ENCODE measurements around the gene PAPPA. TPM values are rescaled to one million over a fixed set of nuclear protein-coding genes. Genes with fewer than 3 reads are reported as not detected.

The PAPPA gene
- total RNA-seq, 1 experiment from 2014 or later = 0.21 TPM

- Histone ChIP-seq H3K27me3 (ENCODE audit: control insufficient read depth, insufficient read depth, low read length) (no peaks in the 10 kb centered on the region), H3K36me3 (replicated peaks; ENCODE audit: control insufficient read depth, insufficient read depth, low read length) (no peaks in the 10 kb centered on the region), H3K4me3 (ENCODE audit: insufficient read depth, low read depth, low read length) (no peak overlapping the region)
- no peak for DNase-seq
Observed at GRCh38 chr9:116419181-116419580, 265.6 kb downstream of the PAPPA start.

- DNase-seq = no peak
- H3K27me3 ChIP-seq (ENCODE audit: control insufficient read depth, insufficient read depth, low read length) = no peaks in the 10 kb centered on the region
- H3K36me3 ChIP-seq (replicated peaks; ENCODE audit: control insufficient read depth, insufficient read depth, low read length) = no peaks in the 10 kb centered on the region
- H3K4me3 ChIP-seq (ENCODE audit: insufficient read depth, low read depth, low read length) = no peak overlapping the region
Observed at GRCh38 chr9:116420993-116421538, 267.5 kb downstream of the PAPPA start.

- Histone ChIP-seq H3K27me3 (ENCODE audit: control insufficient read depth, insufficient read depth, low read length) (no peaks in the 10 kb centered on the region), H3K4me3 (ENCODE audit: insufficient read depth, low read depth, low read length) (no peak overlapping the region), H3K36me3 (replicated peaks; ENCODE audit: control insufficient read depth, insufficient read depth, low read length) (no peaks in the 10 kb centered on the region)
- no peak for DNase-seq
Observed at GRCh38 chr9:116422119-116422979, 268.8 kb downstream of the PAPPA start.

- no peak overlapping the region for H3K4me3 ChIP-seq (ENCODE audit: insufficient read depth, low read depth, low read length)
- H3K36me3 ChIP-seq (replicated peaks; ENCODE audit: control insufficient read depth, insufficient read depth, low read length) = no peaks in the 10 kb centered on the region
- H3K27me3 ChIP-seq (ENCODE audit: control insufficient read depth, insufficient read depth, low read length) = no peaks in the 10 kb centered on the region
- DNase-seq = no peak
Observed at GRCh38 chr9:116423149-116423548, 269.6 kb downstream of the PAPPA start.

- Histone ChIP-seq H3K27me3 (ENCODE audit: control insufficient read depth, insufficient read depth, low read length) (no peaks in the 10 kb centered on the region), H3K36me3 (replicated peaks; ENCODE audit: control insufficient read depth, insufficient read depth, low read length) (no peaks in the 10 kb centered on the region), H3K4me3 (ENCODE audit: insufficient read depth, low read depth, low read length) (no peak overlapping the region)
- no peak for DNase-seq
Observed at GRCh38 chr9:116425244-116425643, 271.7 kb downstream of the PAPPA start.

- Histone ChIP-seq H3K4me3 (ENCODE audit: insufficient read depth, low read depth, low read length) (no peak overlapping the region), H3K36me3 (replicated peaks; ENCODE audit: control insufficient read depth, insufficient read depth, low read length) (no peaks in the 10 kb centered on the region), H3K27me3 (ENCODE audit: control insufficient read depth, insufficient read depth, low read length) (no peaks in the 10 kb centered on the region)
- no peak for DNase-seq
Observed at GRCh38 chr9:116430849-116431248, 277.3 kb downstream of the PAPPA start.

- no peak overlapping the region for H3K4me3 ChIP-seq (ENCODE audit: insufficient read depth, low read depth, low read length)
- DNase-seq = no peak
- no peaks in the 10 kb centered on the region for H3K36me3 ChIP-seq (replicated peaks; ENCODE audit: control insufficient read depth, insufficient read depth, low read length)
- no peaks in the 10 kb centered on the region for H3K27me3 ChIP-seq (ENCODE audit: control insufficient read depth, insufficient read depth, low read length)
Observed at GRCh38 chr9:116432051-116432450, 278.5 kb downstream of the PAPPA start.

- no peak for DNase-seq
- Histone ChIP-seq H3K4me3 (ENCODE audit: insufficient read depth, low read depth, low read length) (no peak overlapping the region), H3K27me3 (ENCODE audit: control insufficient read depth, insufficient read depth, low read length) (no peaks in the 10 kb centered on the region)
Observed at GRCh38 chr9:116434314-116434713, 280.7 kb downstream of the PAPPA start.

GRCh38 chr9:116435706-116436105 is 282.1 kb downstream of the PAPPA start:
- H3K36me3 ChIP-seq (replicated peaks; ENCODE audit: control insufficient read depth, insufficient read depth, low read length) = no peaks in the 10 kb centered on the region
- DNase-seq = no peak
- H3K27me3 ChIP-seq (ENCODE audit: control insufficient read depth, insufficient read depth, low read length) = no peaks in the 10 kb centered on the region
- H3K4me3 ChIP-seq (ENCODE audit: insufficient read depth, low read depth, low read length) = no peak overlapping the region

More at GRCh38 chr9:116434314-116434713, 280.7 kb downstream of the PAPPA start:
- no peaks in the 10 kb centered on the region for H3K36me3 ChIP-seq (replicated peaks; ENCODE audit: control insufficient read depth, insufficient read depth, low read length)

- no peak for DNase-seq
- Histone ChIP-seq H3K36me3 (replicated peaks; ENCODE audit: control insufficient read depth, insufficient read depth, low read length) (no peaks in the 10 kb centered on the region), H3K27me3 (ENCODE audit: control insufficient read depth, insufficient read depth, low read length) (no peaks in the 10 kb centered on the region), H3K4me3 (ENCODE audit: insufficient read depth, low read depth, low read length) (no peak overlapping the region)
Observed at GRCh38 chr9:116436121-116436520, 282.5 kb downstream of the PAPPA start.

- H3K27me3 ChIP-seq (ENCODE audit: control insufficient read depth, insufficient read depth, low read length) = no peaks in the 10 kb centered on the region
- no peak for DNase-seq
- no peak overlapping the region for H3K4me3 ChIP-seq (ENCODE audit: insufficient read depth, low read depth, low read length)
- no peaks in the 10 kb centered on the region for H3K36me3 ChIP-seq (replicated peaks; ENCODE audit: control insufficient read depth, insufficient read depth, low read length)
Observed at GRCh38 chr9:116437411-116438370, 284.1 kb downstream of the PAPPA start.

GRCh38 chr9:116442528-116442927 is 288.9 kb downstream of the PAPPA start:
- H3K4me3 ChIP-seq (ENCODE audit: insufficient read depth, low read depth, low read length) = no peak overlapping the region
- H3K27me3 ChIP-seq (ENCODE audit: control insufficient read depth, insufficient read depth, low read length) = no peaks in the 10 kb centered on the region
- H3K36me3 ChIP-seq (replicated peaks; ENCODE audit: control insufficient read depth, insufficient read depth, low read length) = no peaks in the 10 kb centered on the region
- DNase-seq = no peak

- no peak overlapping the region for H3K4me3 ChIP-seq (ENCODE audit: insufficient read depth, low read depth, low read length)
- no peaks in the 10 kb centered on the region for H3K27me3 ChIP-seq (ENCODE audit: control insufficient read depth, insufficient read depth, low read length)
- DNase-seq = no peak
- no peaks in the 10 kb centered on the region for H3K36me3 ChIP-seq (replicated peaks; ENCODE audit: control insufficient read depth, insufficient read depth, low read length)
Observed at GRCh38 chr9:116447934-116448333, 294.3 kb downstream of the PAPPA start.

GRCh38 chr9:116448431-116448830 is 294.8 kb downstream of the PAPPA start:
- no peaks in the 10 kb centered on the region for H3K27me3 ChIP-seq (ENCODE audit: control insufficient read depth, insufficient read depth, low read length)
- no peak for DNase-seq
- no peaks in the 10 kb centered on the region for H3K36me3 ChIP-seq (replicated peaks; ENCODE audit: control insufficient read depth, insufficient read depth, low read length)
- H3K4me3 ChIP-seq (ENCODE audit: insufficient read depth, low read depth, low read length) = no peak overlapping the region
